WTC11 (cell line): Measurements from ENCODE around the gene RFTN1. TPM values are rescaled to one million over a fixed set of nuclear protein-coding genes. Genes with fewer than 3 reads are reported as not detected.

ENCODE experiments used
- ATAC-seq: fragments of 200-7000 bp; cut with Tn5 transposase; 2 replicates; pipeline ENCODE4 v1.10.0; 2021; ENCODE audit warnings: mild to moderate bottlenecking, moderate library complexity
- CTCF ChIA-PET: fragments of 300-600 bp; sonication (Branson Sonifier 250); formaldehyde crosslinking; loops from one replicate; lab custom pipeline; 2021; ENCODE audit warnings: antibody characterized with exemption; lab: Charles Lee
- POLR2A ChIA-PET: fragments of 350-600 bp; sonication (Branson Sonifier 250); formaldehyde crosslinking; loops from one replicate; lab custom pipeline; 2021; ENCODE audit warnings: antibody characterized with exemption; lab: Charles Lee
- DNase-seq: peaks from one replicate; pipeline ENCODE4 v3.0.0; 2021; ENCODE audit warnings: low spot score
- H3K27ac Mint-ChIP-seq: 2 replicates; pipeline ENCODE4 v1.8.0; 2021; ENCODE audit warnings: mixed read lengths
- H3K27me3 Mint-ChIP-seq: 2 replicates; pipeline ENCODE4 v1.8.0; 2021; ENCODE audit warnings: low read depth, mild to moderate bottlenecking, moderate library complexity, mixed read lengths
- H3K36me3 Mint-ChIP-seq: 2 replicates; pipeline ENCODE4 v1.8.0; 2021; ENCODE audit warnings: mixed read lengths
- H3K4me1 Mint-ChIP-seq: 2 replicates; pipeline ENCODE4 v1.8.0; 2022; ENCODE audit warnings: mixed read lengths
- H3K4me3 Mint-ChIP-seq: 2 replicates; pipeline ENCODE4 v1.8.0; 2021; ENCODE audit warnings: mild to moderate bottlenecking, moderate library complexity, mixed read lengths
- H3K9me3 Mint-ChIP-seq: 2 replicates; pipeline ENCODE4 v1.8.0; 2021; ENCODE audit warnings: mixed read lengths
- AR ChIP-seq: fragments of 250-450 bp; sonication (Bioruptor Pico); IDR thresholded peaks from 2 replicates; pipeline ENCODE4 v1.9.0; 2021; ENCODE audit warnings: mild to moderate bottlenecking
- ATF1 ChIP-seq: sonication (generic); formaldehyde crosslinking; IDR thresholded peaks from 2 replicates; pipeline ENCODE4 v1.8.1; 2023; ENCODE audit warnings: mild to moderate bottlenecking, moderate library complexity, missing genetic modification reagents
- ATF6 ChIP-seq: sonication (generic); formaldehyde crosslinking; IDR thresholded peaks from 2 replicates; pipeline ENCODE4 v1.8.1; 2023; ENCODE audit warnings: mild to moderate bottlenecking, missing genetic modification reagents
- E2F1 ChIP-seq: sonication (generic); formaldehyde crosslinking; IDR thresholded peaks from 2 replicates; pipeline ENCODE4 v1.8.0; 2022; ENCODE audit warnings: mild to moderate bottlenecking, missing genetic modification reagents
- FOXK1 ChIP-seq: sonication (generic); formaldehyde crosslinking; IDR thresholded peaks from 2 replicates; pipeline ENCODE4 v1.8.0; 2022; ENCODE audit warnings: mild to moderate bottlenecking, moderate library complexity, missing genetic modification reagents
- JAZF1 ChIP-seq: fragments of 250-450 bp; sonication (Bioruptor Pico); IDR thresholded peaks from 2 replicates; pipeline ENCODE4 v1.9.0; 2021; ENCODE audit warnings: moderate library complexity, mild to moderate bottlenecking, inconsistent platforms
- NFATC4 ChIP-seq: fragments of 250-450 bp; sonication (Bioruptor Pico); IDR thresholded peaks from 2 replicates; pipeline ENCODE4 v1.9.0; 2021; ENCODE audit warnings: mild to moderate bottlenecking
- NFYB ChIP-seq: sonication (generic); formaldehyde crosslinking; conservative IDR thresholded peaks from 2 replicates; pipeline ENCODE4 v1.8.0; 2022; ENCODE audit warnings: low read depth, missing genetic modification reagents
- NR1H2 ChIP-seq: sonication (generic); formaldehyde crosslinking; IDR thresholded peaks from 2 replicates; pipeline ENCODE4 v1.9.0; 2021; ENCODE audit warnings: mild to moderate bottlenecking, moderate library complexity, missing genetic modification reagents
- NR2C2 ChIP-seq: sonication (generic); formaldehyde crosslinking; IDR thresholded peaks from 2 replicates; pipeline ENCODE4 v1.8.0; 2022; ENCODE audit warnings: mild to moderate bottlenecking, missing genetic modification reagents
- NR3C1 ChIP-seq: sonication (generic); formaldehyde crosslinking; conservative IDR thresholded peaks from 2 replicates; pipeline ENCODE4 v1.8.1; 2023; ENCODE audit warnings: low read depth, mild to moderate bottlenecking, missing genetic modification reagents
- SMAD3 ChIP-seq: sonication (generic); formaldehyde crosslinking; IDR thresholded peaks from 2 replicates; pipeline ENCODE4 v1.8.0; 2022; ENCODE audit warnings: missing genetic modification reagents, mild to moderate bottlenecking, borderline replicate concordance
- SOX15 ChIP-seq: fragments of 250-450 bp; sonication (Bioruptor Pico); IDR thresholded peaks from 2 replicates; pipeline ENCODE4 v1.9.0; 2021; ENCODE audit warnings: mild to moderate bottlenecking
- STAT6 ChIP-seq: sonication (generic); formaldehyde crosslinking; conservative IDR thresholded peaks from 2 replicates; pipeline ENCODE4 v1.8.1; 2023; ENCODE audit warnings: mild to moderate bottlenecking, low read depth, missing genetic modification reagents, moderate library complexity
- TEAD4 ChIP-seq: sonication (generic); formaldehyde crosslinking; IDR thresholded peaks from 2 replicates; pipeline ENCODE4 v1.8.0; 2022; ENCODE audit warnings: mild to moderate bottlenecking, missing genetic modification reagents
- USF1 ChIP-seq: sonication (generic); formaldehyde crosslinking; IDR thresholded peaks from 2 replicates; pipeline ENCODE4 v1.8.0; 2022; ENCODE audit warnings: mild to moderate bottlenecking, missing genetic modification reagents
- ZMAT4 ChIP-seq: fragments of 250-450 bp; sonication (Bioruptor Pico); IDR thresholded peaks from 2 replicates; pipeline ENCODE4 v1.9.0; 2021; ENCODE audit warnings: mild to moderate bottlenecking
- ZNF232 ChIP-seq: sonication (generic); formaldehyde crosslinking; IDR thresholded peaks from 2 replicates; pipeline ENCODE4 v1.8.0; 2022; ENCODE audit warnings: mild to moderate bottlenecking, missing genetic modification reagents
- ZNF263 ChIP-seq: sonication (generic); formaldehyde crosslinking; IDR thresholded peaks from 2 replicates; pipeline ENCODE4 v1.8.1; 2022; ENCODE audit warnings: low read depth, mild to moderate bottlenecking, moderate library complexity, missing genetic modification reagents
- ZNF671 ChIP-seq: fragments of 250-450 bp; sonication (Bioruptor Pico); IDR thresholded peaks from 2 replicates; pipeline ENCODE4 v1.8.0; 2021; ENCODE audit warnings: mild to moderate bottlenecking
- total RNA-seq: library from RNA; stranded (reverse); gene quantifications from 3 replicates; pipeline ENCODE4 v1.2.3, GENCODE V29; 2021

RFTN1 gene
- total RNA-seq, 1 experiment from 2014 or later: 3.8 TPM

- H3K4me3 Mint-ChIP-seq: no peak overlapping the region
- H3K27me3 Mint-ChIP-seq: no peaks in the 10 kb centered on the region
- peaks cover 11% of the 10 kb centered on the region; the same call in 1 of the 2 replicates for H3K4me1 Mint-ChIP-seq
- DNase-seq (no peak), ATAC-seq (no peak)
- ChIA-PET POLR2A (no interaction called here), CTCF (interaction anchor here (1.8 to 5.1 kb wide), 2 partner anchors 27 to 199 kb away, joined by 5 to 40 read pairs; no protein-coding TSS in a partner anchor)
- H3K27ac Mint-ChIP-seq: no peak overlapping the region; the same call in 1 of the 2 replicates
- no peak for TF ChIP-seq NR1H2 (CRISPR knock-in tag)
- no peak for TF ChIP-seq FOXK1
- no peak for TF ChIP-seq JAZF1
- TF ChIP-seq NFYB (CRISPR knock-in tag): no peak
- TF ChIP-seq NR2C2 (CRISPR knock-in tag): no peak
- no peak for TF ChIP-seq ZMAT4
- TF ChIP-seq ATF6 (CRISPR knock-in tag): no peak
- no peak for TF ChIP-seq ZNF263 (CRISPR knock-in tag)
- no peaks in the 10 kb centered on the region for H3K9me3 Mint-ChIP-seq
- H3K36me3 Mint-ChIP-seq: peaks cover 18% of the 10 kb centered on the region
Measured at GRCh38 chr3:16317561-16317945, 195.9 kb downstream of the RFTN1 start.

- no peak for DNase-seq
- Mint-ChIP-seq H3K9me3 (no peaks in the 10 kb centered on the region), H3K27ac (no peak overlapping the region; the same call in 1 of the 2 replicates), H3K36me3 (peaks cover 16% of the 10 kb centered on the region; the same call in 1 of the 2 replicates), H3K4me3 (no peak overlapping the region), H3K4me1 (peaks cover 15% of the 10 kb centered on the region), H3K27me3 (no peaks in the 10 kb centered on the region)
- no peak for ATAC-seq
- CTCF ChIA-PET: interaction anchor here (5.1 kb wide), 1 partner anchor 27 kb away, joined by 40 read pairs; no protein-coding TSS in a partner anchor
- no peak for TF ChIP-seq SOX15 (CRISPR knock-in tag)
- TF ChIP-seq ZNF671 (CRISPR knock-in tag): no peak
- TF ChIP-seq NR2C2 (CRISPR knock-in tag): no peak
- no peak for TF ChIP-seq SMAD3
- no peak for TF ChIP-seq E2F1
- TF ChIP-seq ATF1: no peak
- TF ChIP-seq NFATC4 (CRISPR knock-in tag): no peak
- TF ChIP-seq TEAD4 (CRISPR knock-in tag): no peak
- POLR2A ChIA-PET: no interaction called here
Measured at GRCh38 chr3:16316847-16317560, 196.5 kb downstream of the RFTN1 start.

- Mint-ChIP-seq H3K36me3 (peaks cover 16% of the 10 kb centered on the region; the same call in 1 of the 2 replicates), H3K4me3 (no peak overlapping the region), H3K27ac (no peak overlapping the region), H3K9me3 (no peaks in the 10 kb centered on the region), H3K4me1 (peaks cover 22% of the 10 kb centered on the region), H3K27me3 (no peaks in the 10 kb centered on the region)
- no peak for ATAC-seq
- ChIA-PET CTCF (interaction anchor here (0.8 to 5.1 kb wide), 2 partner anchors 26 to 161 kb away, joined by 3 to 40 read pairs; no protein-coding TSS in a partner anchor), POLR2A (no interaction called here)
- no peak for DNase-seq
- TF ChIP-seq USF1: no peak
- TF ChIP-seq AR (CRISPR knock-in tag): no peak
- no peak for TF ChIP-seq ZNF232 (CRISPR knock-in tag)
- no peak for TF ChIP-seq NR3C1 (CRISPR knock-in tag)
- no peak for TF ChIP-seq STAT6 (CRISPR knock-in tag)
Measured at GRCh38 chr3:16316396-16316795, 197.1 kb downstream of the RFTN1 start.
